KG1 (cell line): Measurements from ENCODE around the gene CENPH.
"Not testable (repeated sequence)": the region's sequence is repeated elsewhere in the genome, so short reads cannot be mapped to it uniquely, and the experiment has no call there.

Experiments
- DNase-seq: peaks from one replicate; lab custom pipeline; 2025; lab: John Stamatoyannopoulos, UW

The CENPH gene

DNA sequence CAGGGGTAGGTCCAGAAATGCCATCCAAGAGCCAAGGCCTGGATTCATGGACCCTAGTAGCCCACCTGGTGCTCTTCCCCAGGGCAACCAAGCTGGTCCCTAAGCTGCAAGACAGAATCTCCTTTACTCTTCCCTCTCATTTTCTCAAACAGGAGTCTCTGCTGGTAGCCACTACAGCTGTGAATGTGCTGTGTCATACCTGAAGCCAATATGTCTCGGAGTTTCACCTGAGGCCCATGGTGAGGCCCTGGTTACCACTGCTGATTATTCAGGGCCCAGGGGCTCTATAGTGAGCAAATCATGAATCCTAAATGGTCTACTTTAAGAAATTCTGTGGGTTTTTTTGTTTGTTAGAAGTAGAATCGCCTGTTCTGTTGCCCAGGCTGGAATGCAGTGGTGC, 61.2 kb downstream of the CENPH start:
- no peak for DNase-seq

GRCh38 chr5:69252437-69252836, 63.1 kb downstream of the CENPH start:
- no peak for DNase-seq

DNA sequence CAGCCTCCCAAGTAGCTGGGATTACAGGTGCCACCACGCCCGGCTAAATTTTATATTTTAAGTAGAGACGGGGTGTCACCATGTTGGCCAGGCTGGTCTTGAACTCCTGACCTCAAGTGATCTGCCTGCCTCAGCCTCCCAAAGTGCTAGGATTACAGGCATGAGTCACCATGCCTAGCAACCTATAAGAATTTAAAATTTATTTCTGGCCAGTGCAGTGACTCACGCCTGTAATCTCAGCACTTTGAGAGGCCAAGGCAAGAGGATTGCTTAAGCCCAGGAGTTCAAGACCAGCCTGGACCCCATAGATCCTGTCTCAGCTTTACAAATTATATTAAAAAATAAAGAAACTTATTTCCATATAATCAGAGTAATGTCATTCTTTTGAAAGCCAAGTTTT, 66.6 kb downstream of the CENPH start:
- not testable (repeated sequence) for DNase-seq

- DNase-seq, result no peak
Measured at GRCh38 chr5:69257577-69257976, 68.2 kb downstream of the CENPH start.
